Measurements from ENCODE around the gene EDAR.

Gene EDAR

GRCh38 chr2:108918156-108918874, 70.7 kb downstream of the EDAR start:
- Histone ChIP-seq H3K4me3 (replicated peaks; ENCODE audit: low read depth, low read length) (no peak overlapping the region), H3K36me3 (ENCODE audit: control insufficient read depth, insufficient read depth, low read length) (no peaks in the 10 kb centered on the region), H3K27me3 (replicated peaks; ENCODE audit: control insufficient read depth, insufficient read depth, low read length) (no peaks in the 10 kb centered on the region; the same call in none of the 2 replicates)
- no peak for DNase-seq (ENCODE audit: extremely low read depth, insufficient read length)
- TF ChIP-seq CTCF (IDR thresholded peaks at IDR 0.05; ENCODE audit: insufficient read depth, low read length, poor library complexity, severe bottlenecking) = no peak

- Histone ChIP-seq H3K36me3 (ENCODE audit: control insufficient read depth, insufficient read depth, low read length) (no peaks in the 10 kb centered on the region), H3K27me3 (replicated peaks; ENCODE audit: control insufficient read depth, insufficient read depth, low read length) (no peaks in the 10 kb centered on the region; the same call in none of the 2 replicates), H3K4me3 (replicated peaks; ENCODE audit: low read depth, low read length) (no peak overlapping the region)
- DNase-seq (ENCODE audit: extremely low read depth, insufficient read length) = no peak
- TF ChIP-seq CTCF (IDR thresholded peaks at IDR 0.05; ENCODE audit: insufficient read depth, low read length, poor library complexity, severe bottlenecking) = no peak
Measured at GRCh38 chr2:108917526-108917925, 71.5 kb downstream of the EDAR start.

DNA sequence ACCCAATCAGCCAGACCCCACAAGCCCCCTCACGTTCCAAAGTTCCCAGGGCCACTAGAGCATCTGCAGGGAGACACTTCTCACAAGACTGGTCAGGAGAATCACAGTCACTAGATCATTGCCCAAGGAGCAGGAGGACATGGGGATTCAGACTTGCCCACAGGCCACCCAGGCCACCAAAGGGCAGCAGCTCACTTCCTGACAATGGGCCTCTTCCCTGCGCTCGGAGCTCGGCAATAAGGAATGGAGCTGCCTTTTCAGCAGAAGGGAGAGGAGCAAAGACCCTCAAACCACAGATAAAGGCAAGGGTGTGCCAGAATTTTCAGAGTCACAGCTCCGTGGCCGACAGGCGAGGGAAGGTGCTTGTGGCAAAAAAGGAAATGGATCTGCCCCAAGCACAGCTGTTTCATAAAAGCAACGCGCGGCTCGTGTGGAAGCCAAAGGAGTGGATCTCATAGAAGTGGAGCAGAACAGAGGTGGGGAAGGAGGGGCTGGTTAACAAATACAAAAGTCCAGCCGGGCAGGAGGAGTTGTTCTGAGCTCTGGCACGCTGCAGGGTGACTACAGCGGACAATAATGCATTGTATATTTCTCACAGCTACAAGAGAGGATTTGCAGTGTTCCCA, 72.1 kb downstream of the EDAR start:
- no peak overlapping the region for H3K4me3 ChIP-seq (replicated peaks; ENCODE audit: low read depth, low read length)
- H3K36me3 ChIP-seq (ENCODE audit: control insufficient read depth, insufficient read depth, low read length) = no peaks in the 10 kb centered on the region
- no peaks in the 10 kb centered on the region; the same call in none of the 2 replicates for H3K27me3 ChIP-seq (replicated peaks; ENCODE audit: control insufficient read depth, insufficient read depth, low read length)
- no peak for TF ChIP-seq CTCF (IDR thresholded peaks at IDR 0.05; ENCODE audit: insufficient read depth, low read length, poor library complexity, severe bottlenecking)
- no peak for DNase-seq (ENCODE audit: extremely low read depth, insufficient read length)

GRCh38 chr2:108916122-108916795, 72.8 kb downstream of the EDAR start:
- Histone ChIP-seq H3K36me3 (ENCODE audit: control insufficient read depth, insufficient read depth, low read length) (no peaks in the 10 kb centered on the region), H3K4me3 (replicated peaks; ENCODE audit: low read depth, low read length) (no peak overlapping the region), H3K27me3 (replicated peaks; ENCODE audit: control insufficient read depth, insufficient read depth, low read length) (no peaks in the 10 kb centered on the region; the same call in none of the 2 replicates)
- DNase-seq (ENCODE audit: extremely low read depth, insufficient read length) = no peak
- no peak for TF ChIP-seq CTCF (IDR thresholded peaks at IDR 0.05; ENCODE audit: insufficient read depth, low read length, poor library complexity, severe bottlenecking)

GRCh38 chr2:108912629-108912902, 76.5 kb downstream of the EDAR start:
- DNase-seq (ENCODE audit: extremely low read depth, insufficient read length) = no peak
- Histone ChIP-seq H3K27me3 (replicated peaks; ENCODE audit: control insufficient read depth, insufficient read depth, low read length) (no peaks in the 10 kb centered on the region; the same call in 1 of the 2 replicates), H3K36me3 (ENCODE audit: control insufficient read depth, insufficient read depth, low read length) (no peaks in the 10 kb centered on the region), H3K4me3 (replicated peaks; ENCODE audit: low read depth, low read length) (no peak overlapping the region)
- TF ChIP-seq CTCF (IDR thresholded peaks at IDR 0.05; ENCODE audit: insufficient read depth, low read length, poor library complexity, severe bottlenecking) = no peak

All from GM06990 (cell line).